ENCODE measurements around the gene AP4M1. TPM values are rescaled to one million over a fixed set of nuclear protein-coding genes. Genes with fewer than 3 reads are reported as not detected.

The AP4M1 gene
- total and polyA plus RNA-seq, 7 donors = 8.8 to 19.2 (median 12.0) TPM

DNA sequence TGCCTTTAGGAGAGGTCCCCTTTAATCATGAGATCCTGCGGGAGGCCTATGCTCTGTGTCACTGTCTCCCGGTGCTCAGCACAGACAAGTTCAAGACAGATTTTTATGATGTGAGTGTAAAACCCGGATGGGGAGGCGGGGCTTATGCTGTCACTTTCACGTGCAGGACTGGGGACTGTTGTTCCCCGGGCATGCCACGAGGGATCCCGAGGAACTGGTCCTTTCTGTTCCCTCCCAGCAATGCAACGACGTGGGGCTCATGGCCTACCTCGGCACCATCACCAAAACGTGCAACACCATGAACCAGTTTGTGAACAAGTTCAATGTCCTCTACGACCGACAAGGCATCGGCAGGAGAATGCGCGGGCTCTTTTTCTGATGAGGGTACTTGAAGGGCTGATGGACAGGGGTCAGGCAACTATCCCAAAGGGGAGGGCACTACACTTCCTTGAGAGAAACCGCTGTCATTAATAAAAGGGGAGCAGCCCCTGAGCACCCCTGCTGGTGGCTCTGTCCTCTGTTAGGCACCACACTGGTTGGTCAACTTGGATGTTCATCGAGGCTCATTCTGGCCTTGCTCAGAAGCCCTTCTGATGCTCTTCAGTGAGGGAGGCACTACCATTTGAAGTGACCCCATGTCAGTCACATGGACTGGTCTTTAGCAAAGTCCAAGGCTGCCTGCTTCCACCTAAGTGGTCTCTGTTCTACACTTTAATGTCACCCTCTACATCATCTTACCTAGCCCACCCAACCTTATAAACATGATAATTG lies 9.8 kb upstream of the AP4M1 start:
- peaks cover 21% of the 10 kb centered on the region for H3K4me1 ChIP-seq

GRCh38 chr7:100093054-100093453 lies 8.4 kb upstream of the AP4M1 start:
- peak overlapping the region; percentile 16 for H3K27ac ChIP-seq
- H3K4me1 ChIP-seq = peaks cover 19% of the 10 kb centered on the region
- DNase-seq (no peak), ATAC-seq (no peak)
- no peak overlapping the region for H3K4me3 ChIP-seq
- TF ChIP-seq, protein P1, sequence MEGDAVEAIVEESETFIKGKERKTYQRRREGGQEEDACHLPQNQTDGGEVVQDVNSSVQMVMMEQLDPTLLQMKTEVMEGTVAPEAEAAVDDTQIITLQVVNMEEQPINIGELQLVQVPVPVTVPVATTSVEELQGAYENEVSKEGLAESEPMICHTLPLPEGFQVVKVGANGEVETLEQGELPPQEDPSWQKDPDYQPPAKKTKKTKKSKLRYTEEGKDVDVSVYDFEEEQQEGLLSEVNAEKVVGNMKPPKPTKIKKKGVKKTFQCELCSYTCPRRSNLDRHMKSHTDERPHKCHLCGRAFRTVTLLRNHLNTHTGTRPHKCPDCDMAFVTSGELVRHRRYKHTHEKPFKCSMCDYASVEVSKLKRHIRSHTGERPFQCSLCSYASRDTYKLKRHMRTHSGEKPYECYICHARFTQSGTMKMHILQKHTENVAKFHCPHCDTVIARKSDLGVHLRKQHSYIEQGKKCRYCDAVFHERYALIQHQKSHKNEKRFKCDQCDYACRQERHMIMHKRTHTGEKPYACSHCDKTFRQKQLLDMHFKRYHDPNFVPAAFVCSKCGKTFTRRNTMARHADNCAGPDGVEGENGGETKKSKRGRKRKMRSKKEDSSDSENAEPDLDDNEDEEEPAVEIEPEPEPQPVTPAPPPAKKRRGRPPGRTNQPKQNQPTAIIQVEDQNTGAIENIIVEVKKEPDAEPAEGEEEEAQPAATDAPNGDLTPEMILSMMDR (IDR thresholded peaks at IDR 0.05) = no peak
- H3K27me3 ChIP-seq (ENCODE audit: insufficient read depth in 3 of 3, low read length in 2 of 3) = no peaks in the 10 kb centered on the region
- H3K9me3 ChIP-seq = no peaks in the 10 kb centered on the region
- peaks cover 8 to 80% of the 10 kb centered on the region in 2 donors for H3K36me3 ChIP-seq (ENCODE audit: insufficient read depth in 1 of 2, low read depth in 1 of 2)
- WGBS, 3 donors = 35 to 45% (median 41%) methylated on average over 8 of the region's 8 CpGs
- intact Hi-C loops (cut with DNase I) = loop anchor here in 1 of 2 donors (5.0 kb wide), 1 partner anchor 34 kb away; the partner anchor contains the start of gene MBLAC1

More for the DNA sequence above, 9.8 kb upstream of the AP4M1 start:
- no peaks in the 10 kb centered on the region for H3K9me3 ChIP-seq
- H3K27me3 ChIP-seq (ENCODE audit: insufficient read depth in 3 of 3, low read length in 2 of 3) = no peaks in the 10 kb centered on the region
- no peak for DNase-seq
- 54 to 64% (median 58%) methylated on average over 19 of the region's 19 CpGs for WGBS, 3 donors
- no peak overlapping the region for H3K4me3 ChIP-seq
- H3K27ac ChIP-seq = no peak overlapping the region
- H3K36me3 ChIP-seq (ENCODE audit: insufficient read depth in 1 of 2, low read depth in 1 of 2) = peaks cover 4 to 66% of the 10 kb centered on the region in 2 donors
- TF ChIP-seq, protein P1 (IDR thresholded peaks at IDR 0.05) = no peak
- intact Hi-C loops (cut with DNase I) = loop anchor here in 1 of 2 donors (5.0 kb wide), 1 partner anchor 36 kb away; the partner anchor contains the start of gene MBLAC1
- no peak for ATAC-seq

- Histone ChIP-seq H3K4me3 (no peak overlapping the region), H3K36me3 (ENCODE audit: insufficient read depth in 1 of 2, low read depth in 1 of 2) (peaks cover 8 to 85% of the 10 kb centered on the region in 2 donors), H3K9me3 (no peaks in the 10 kb centered on the region), H3K27ac (peak overlapping the region; percentile 16), H3K27me3 (ENCODE audit: insufficient read depth in 3 of 3, low read length in 2 of 3) (no peaks in the 10 kb centered on the region), H3K4me1 (peaks cover 16% of the 10 kb centered on the region)
- intact Hi-C loops (cut with DNase I) = loop anchor here in 1 of 2 donors (5.0 kb wide), 1 partner anchor 34 kb away; the partner anchor contains the start of gene MBLAC1
- DNase-seq (no peak), ATAC-seq (peak in 2 of 4 donors; percentile 3 to 19)
- TF ChIP-seq, protein P1 (IDR thresholded peaks at IDR 0.05) = no peak
- 18 to 27% (median 25%) methylated on average over 13 of the region's 13 CpGs for WGBS, 3 donors
Observed at GRCh38 chr7:100093498-100093897, 7.9 kb upstream of the AP4M1 start.

DNA sequence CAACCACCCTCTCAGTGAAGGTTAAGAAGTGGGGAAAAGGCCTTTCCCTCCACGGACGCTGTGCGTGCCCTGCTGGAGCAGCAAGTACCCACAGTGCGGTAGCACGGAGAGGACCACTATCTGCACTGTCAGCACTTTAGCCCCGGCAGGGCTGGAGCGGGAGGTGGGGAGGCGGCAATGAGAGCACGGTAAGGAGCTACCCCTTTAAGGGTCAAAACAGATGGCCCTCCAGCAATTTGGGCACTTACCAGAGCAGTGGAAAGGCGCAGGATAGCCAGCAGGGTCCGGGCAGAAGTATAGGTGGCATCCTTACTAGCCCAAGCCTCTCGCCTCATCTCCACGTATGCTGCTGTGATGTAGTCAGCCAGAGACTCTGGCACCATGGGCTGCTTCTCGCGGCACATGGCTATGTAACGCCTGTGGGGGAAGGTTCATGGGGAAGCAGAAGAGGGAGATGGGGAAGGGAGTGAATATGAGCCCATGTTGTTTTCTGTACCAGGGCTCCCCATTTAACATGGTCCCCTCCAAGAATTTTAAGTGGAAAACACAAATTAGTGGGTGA lies 7.4 kb upstream of the AP4M1 start:
- TF ChIP-seq, protein P1 (IDR thresholded peaks at IDR 0.05) = no peak

More for the DNA sequence above, 7.4 kb upstream of the AP4M1 start:
- ATAC-seq = no peak
- 56 to 68% (median 57%) methylated on average over 16 of the region's 16 CpGs for whole genome bisulfite sequencing, 3 donors
- Histone ChIP-seq H3K36me3 (ENCODE audit: insufficient read depth in 1 of 2, low read depth in 1 of 2) (peaks cover 12 to 90% of the 10 kb centered on the region in 2 donors), H3K4me1 (peaks cover 16% of the 10 kb centered on the region), H3K9me3 (no peaks in the 10 kb centered on the region), H3K4me3 (no peak overlapping the region), H3K27ac (peak overlapping the region; percentile 16), H3K27me3 (ENCODE audit: insufficient read depth in 3 of 3, low read length in 2 of 3) (no peaks in the 10 kb centered on the region)
- intact Hi-C loops (cut with DNase I) = loop anchor here in 1 of 2 donors (5.0 kb wide), 1 partner anchor 33 kb away; the partner anchor contains the start of gene MBLAC1
- no peak for DNase-seq
